NT2/D1 (cell line): ENCODE data around the gene YPEL2.

Experiments used
- YY1 ChIP-seq: IDR thresholded peaks from 2 replicates; pipeline ENCODE4 v1.6.1; 2011; ENCODE audit not compliant: insufficient read length, insufficient read depth
- ZNF274 ChIP-seq: IDR thresholded peaks from 2 replicates; pipeline ENCODE4 v1.6.1; 2011; ENCODE audit warnings: mild to moderate bottlenecking, low read depth, low read length

DNA sequence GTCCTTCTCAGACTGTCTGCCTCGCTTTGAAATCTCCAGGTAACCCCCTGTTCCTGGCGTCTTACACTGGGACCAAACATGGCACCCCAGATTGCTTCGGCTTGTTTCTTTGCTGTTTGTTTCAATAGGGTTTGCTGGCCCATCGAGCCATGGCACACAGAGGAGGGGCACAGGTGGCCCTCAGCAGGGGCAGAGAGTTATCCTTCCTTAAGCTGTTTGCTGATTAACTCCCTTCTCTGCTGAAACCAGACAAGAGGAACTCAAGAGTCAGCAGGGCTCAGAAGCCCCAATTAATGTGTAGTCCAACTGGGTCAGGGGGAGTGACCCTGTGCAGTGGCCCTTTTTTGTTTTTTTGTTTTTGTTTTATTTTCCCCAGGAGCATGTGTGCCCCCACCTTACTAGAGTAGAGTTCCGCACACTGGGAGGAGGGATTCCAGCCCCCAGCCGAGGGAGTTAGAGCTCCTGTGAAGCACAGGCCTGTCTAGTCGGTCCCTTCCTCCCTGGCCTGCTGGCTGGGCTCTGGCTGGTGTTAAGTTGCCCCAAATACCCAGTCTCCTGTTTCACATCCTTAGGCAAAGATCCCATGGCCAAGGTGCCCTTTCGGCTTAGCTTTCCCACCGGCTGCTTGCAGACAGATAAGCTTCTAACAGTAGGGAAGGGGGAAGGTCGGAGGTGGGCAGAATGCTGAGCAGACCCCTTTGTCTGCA is 39.3 kb downstream of the YPEL2 start:
- TF ChIP-seq ZNF274 (no peak), YY1 (no peak)
